Stimulated activated CD4-positive, alpha-beta T cell treated with anti-CD3 and anti-CD28 coated beads, Interleukin-2, amount 100 ng/mL, for 4 hours (primary cell): Measurements from ENCODE around the gene PTPRU.

Source experiments
- DNase-seq: peaks from one replicate; pipeline ENCODE4 v3.0.0-alpha.2; 2020; ENCODE audit warnings: low read depth

PTPRU gene

GRCh38 chr1:29267321-29268070 is 31.2 kb downstream of the PTPRU start:
- DNase-seq: no peak

GRCh38 chr1:29269382-29269781 is 33.1 kb downstream of the PTPRU start:
- no peak for DNase-seq

- DNase-seq: no peak
Measured at GRCh38 chr1:29270929-29271521, 34.7 kb downstream of the PTPRU start.

- DNase-seq: no peak
Measured at GRCh38 chr1:29271724-29272123, 35.4 kb downstream of the PTPRU start.

- no peak for DNase-seq
Measured at GRCh38 chr1:29272147-29272907, 36.0 kb downstream of the PTPRU start.

GRCh38 chr1:29275435-29275834 is 39.1 kb downstream of the PTPRU start:
- no peak for DNase-seq

GRCh38 chr1:29278124-29278523 is 41.8 kb downstream of the PTPRU start:
- no peak for DNase-seq

GRCh38 chr1:29279406-29279805 is 43.1 kb downstream of the PTPRU start:
- no peak for DNase-seq

- no peak for DNase-seq
Measured at GRCh38 chr1:29279951-29280391, 43.6 kb downstream of the PTPRU start.

GRCh38 chr1:29280409-29281131 is 44.2 kb downstream of the PTPRU start:
- DNase-seq: no peak

GRCh38 chr1:29281571-29281970 is 45.2 kb downstream of the PTPRU start:
- no peak for DNase-seq

GRCh38 chr1:29282135-29282923 is 46.0 kb downstream of the PTPRU start:
- no peak for DNase-seq

- no peak for DNase-seq
Measured at GRCh38 chr1:29282924-29283803, 46.8 kb downstream of the PTPRU start.

- no peak for DNase-seq
Measured at GRCh38 chr1:29283804-29284195, 47.5 kb downstream of the PTPRU start.

GRCh38 chr1:29284286-29284960 is 48.1 kb downstream of the PTPRU start:
- no peak for DNase-seq

GRCh38 chr1:29284961-29285560 is 48.7 kb downstream of the PTPRU start:
- no peak for DNase-seq

- DNase-seq: no peak
Measured at GRCh38 chr1:29285771-29286170, 49.4 kb downstream of the PTPRU start.

GRCh38 chr1:29286194-29286767 is 50.0 kb downstream of the PTPRU start:
- no peak for DNase-seq

- DNase-seq: no peak
Measured at GRCh38 chr1:29289493-29289892, 53.2 kb downstream of the PTPRU start.
